PFSK-1 (cell line): ENCODE data around the gene FUT6.

ENCODE experiments used
- FOXP2 ChIP-seq: optimal IDR thresholded peaks from 2 replicates; pipeline ENCODE3; 2011; ENCODE audit warnings: borderline replicate concordance, control low read depth, inconsistent platforms; ENCODE audit not compliant: insufficient read depth; ENCODE audit errors: extremely low read length, extremely low read depth
- POLR2AphosphoS5 ChIP-seq: IDR thresholded peaks from 2 replicates; pipeline ENCODE4 v1.6.1; 2012; ENCODE audit warnings: low read depth, mild to moderate bottlenecking, control low read depth, low read length, moderate library complexity
- SIN3A ChIP-seq: IDR thresholded peaks from 2 replicates; pipeline ENCODE4 v1.6.1; 2012; ENCODE audit warnings: mild to moderate bottlenecking, low read length, moderate library complexity, borderline replicate concordance; ENCODE audit not compliant: insufficient read depth
- TAF1 ChIP-seq: IDR thresholded peaks from 2 replicates; pipeline ENCODE4 v1.6.1; 2012; ENCODE audit warnings: low read length, control low read depth, borderline replicate concordance; ENCODE audit not compliant: insufficient read depth
- TF ChIP-seq, protein P1 (sequence below), 2 experiments: IDR thresholded peaks; 2 replicates each; pipeline versions ENCODE4 v1.6.1 to v1.8.0; 2011 to 2012; ENCODE audit warnings: low read depth in 2 of 2, low read length in 2 of 2, control low read depth in 1 of 2, inconsistent platforms in 1 of 2, mild to moderate bottlenecking in 1 of 2, moderate library complexity in 1 of 2; ENCODE audit not compliant: insufficient read depth in 1 of 2

Gene FUT6

DNA sequence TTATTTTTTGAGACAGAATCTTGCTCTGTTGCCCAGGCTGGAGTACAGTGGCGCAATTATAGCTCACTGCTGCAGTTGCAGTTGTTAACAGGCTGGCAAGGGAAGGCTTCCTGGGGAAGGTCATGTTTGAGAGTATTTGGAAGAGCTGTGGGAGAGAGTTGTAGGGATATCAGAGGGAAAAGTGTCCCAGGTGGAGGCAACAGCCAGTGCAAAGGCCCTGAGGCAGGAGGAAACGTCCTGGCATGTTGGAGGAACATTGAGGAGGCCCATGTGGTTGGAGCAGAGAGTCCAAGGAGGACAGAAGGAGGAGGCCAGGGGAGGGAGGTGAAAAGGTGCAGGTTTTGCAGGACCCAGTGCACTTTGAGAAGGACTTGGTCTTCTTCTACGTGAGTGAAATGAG lies 46.3 kb downstream of the FUT6 start:
- no peak for TF ChIP-seq SIN3A
- TF ChIP-seq FOXP2 = no peak
- TF ChIP-seq, protein P1, sequence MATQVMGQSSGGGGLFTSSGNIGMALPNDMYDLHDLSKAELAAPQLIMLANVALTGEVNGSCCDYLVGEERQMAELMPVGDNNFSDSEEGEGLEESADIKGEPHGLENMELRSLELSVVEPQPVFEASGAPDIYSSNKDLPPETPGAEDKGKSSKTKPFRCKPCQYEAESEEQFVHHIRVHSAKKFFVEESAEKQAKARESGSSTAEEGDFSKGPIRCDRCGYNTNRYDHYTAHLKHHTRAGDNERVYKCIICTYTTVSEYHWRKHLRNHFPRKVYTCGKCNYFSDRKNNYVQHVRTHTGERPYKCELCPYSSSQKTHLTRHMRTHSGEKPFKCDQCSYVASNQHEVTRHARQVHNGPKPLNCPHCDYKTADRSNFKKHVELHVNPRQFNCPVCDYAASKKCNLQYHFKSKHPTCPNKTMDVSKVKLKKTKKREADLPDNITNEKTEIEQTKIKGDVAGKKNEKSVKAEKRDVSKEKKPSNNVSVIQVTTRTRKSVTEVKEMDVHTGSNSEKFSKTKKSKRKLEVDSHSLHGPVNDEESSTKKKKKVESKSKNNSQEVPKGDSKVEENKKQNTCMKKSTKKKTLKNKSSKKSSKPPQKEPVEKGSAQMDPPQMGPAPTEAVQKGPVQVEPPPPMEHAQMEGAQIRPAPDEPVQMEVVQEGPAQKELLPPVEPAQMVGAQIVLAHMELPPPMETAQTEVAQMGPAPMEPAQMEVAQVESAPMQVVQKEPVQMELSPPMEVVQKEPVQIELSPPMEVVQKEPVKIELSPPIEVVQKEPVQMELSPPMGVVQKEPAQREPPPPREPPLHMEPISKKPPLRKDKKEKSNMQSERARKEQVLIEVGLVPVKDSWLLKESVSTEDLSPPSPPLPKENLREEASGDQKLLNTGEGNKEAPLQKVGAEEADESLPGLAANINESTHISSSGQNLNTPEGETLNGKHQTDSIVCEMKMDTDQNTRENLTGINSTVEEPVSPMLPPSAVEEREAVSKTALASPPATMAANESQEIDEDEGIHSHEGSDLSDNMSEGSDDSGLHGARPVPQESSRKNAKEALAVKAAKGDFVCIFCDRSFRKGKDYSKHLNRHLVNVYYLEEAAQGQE (IDR thresholded peaks at IDR 0.05; ENCODE audit: insufficient read depth in 1 of 2, low read depth in 2 of 2, low read length in 2 of 2) = no peak
- TF ChIP-seq POLR2AphosphoS5 = no peak
- TF ChIP-seq TAF1 = no peak

DNA sequence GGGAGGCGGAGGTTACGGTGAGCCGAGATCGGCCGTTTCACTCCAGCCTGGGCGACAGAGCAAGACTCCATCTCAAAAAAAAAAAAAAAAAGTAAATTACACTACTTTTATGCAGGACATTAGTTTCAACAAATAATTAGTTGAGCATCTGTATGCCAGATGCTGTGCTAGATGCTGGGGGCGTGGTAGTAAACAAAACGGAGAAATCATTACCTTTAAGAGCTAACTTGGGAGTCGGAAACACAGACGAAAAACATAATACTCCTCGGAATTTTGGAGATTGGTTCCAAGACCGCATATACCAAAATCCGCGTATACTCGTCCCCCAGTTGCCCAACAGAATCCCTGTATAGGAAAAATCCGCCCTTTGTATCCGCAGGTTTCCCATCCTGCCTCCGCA lies 47.3 kb downstream of the FUT6 start:
- TF ChIP-seq POLR2AphosphoS5 (no peak), FOXP2 (no peak), TAF1 (no peak)

DNA sequence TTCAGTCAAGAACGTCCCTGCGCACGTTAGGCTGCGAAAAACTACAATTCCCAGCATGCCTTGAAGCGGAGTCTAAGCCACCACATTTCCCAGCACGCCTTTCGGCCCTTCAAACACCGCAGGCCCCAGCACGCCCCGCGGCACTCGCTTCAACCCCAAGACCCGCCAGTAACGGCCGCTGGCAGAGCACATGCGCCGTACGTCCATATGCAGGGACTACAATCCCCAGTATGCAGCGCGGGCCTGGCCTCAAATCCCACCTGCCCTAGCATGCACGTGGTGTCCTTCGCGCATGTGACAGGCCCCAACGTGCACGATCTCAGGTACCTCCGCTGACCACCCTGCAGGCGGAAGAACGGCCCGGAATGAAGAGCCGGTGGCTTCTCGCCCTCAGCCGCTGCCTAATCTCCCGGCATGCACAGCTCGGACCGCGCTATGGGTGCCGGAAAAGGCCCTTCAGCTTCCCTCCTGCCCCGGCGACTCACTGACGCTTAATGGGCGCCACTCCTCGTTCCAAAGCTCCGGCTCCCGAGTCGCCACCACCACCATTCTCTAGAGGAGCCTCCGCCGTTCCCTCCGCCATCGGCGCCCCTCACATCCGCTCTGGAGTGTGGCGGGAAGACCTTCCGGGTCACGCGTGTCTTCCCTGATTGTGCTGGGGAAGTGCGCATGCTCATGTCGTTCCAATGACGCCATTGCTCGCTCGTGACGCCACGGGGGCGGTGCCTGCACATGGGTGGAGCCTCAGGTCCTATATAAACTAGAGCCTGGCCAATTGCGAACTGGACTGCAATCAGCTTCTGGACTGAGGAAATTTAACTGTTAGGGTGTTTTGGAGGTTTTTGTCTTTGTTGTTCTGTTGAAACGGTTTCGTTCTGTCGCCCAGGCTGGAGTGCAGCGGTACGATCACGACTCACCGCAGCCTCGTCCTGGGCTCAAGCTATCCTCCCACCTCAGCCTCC lies 48.7 kb downstream of the FUT6 start, which contains the start of gene DUS3L:
TSS of gene DUS3L (minus strand) at position 605 of the 962 bp plus-strand sequence. CDS start at position 583, 22 bp downstream.
- peak; percentile 83 for TF ChIP-seq FOXP2
- peak; percentile 93 for TF ChIP-seq POLR2AphosphoS5
- TF ChIP-seq TAF1 = peak; percentile 66; the same call in 1 of the 2 replicates
- TF ChIP-seq, protein P1 (IDR thresholded peaks at IDR 0.05; ENCODE audit: insufficient read depth in 1 of 2, low read depth in 2 of 2, low read length in 2 of 2) = peak in 1 of 2 experiments; percentile 47; a peak in 1 of 4 replicates
- TF ChIP-seq SIN3A = 0 out of 2 replicates have a peak, but pooled peaks have one; percentile 18

DNA sequence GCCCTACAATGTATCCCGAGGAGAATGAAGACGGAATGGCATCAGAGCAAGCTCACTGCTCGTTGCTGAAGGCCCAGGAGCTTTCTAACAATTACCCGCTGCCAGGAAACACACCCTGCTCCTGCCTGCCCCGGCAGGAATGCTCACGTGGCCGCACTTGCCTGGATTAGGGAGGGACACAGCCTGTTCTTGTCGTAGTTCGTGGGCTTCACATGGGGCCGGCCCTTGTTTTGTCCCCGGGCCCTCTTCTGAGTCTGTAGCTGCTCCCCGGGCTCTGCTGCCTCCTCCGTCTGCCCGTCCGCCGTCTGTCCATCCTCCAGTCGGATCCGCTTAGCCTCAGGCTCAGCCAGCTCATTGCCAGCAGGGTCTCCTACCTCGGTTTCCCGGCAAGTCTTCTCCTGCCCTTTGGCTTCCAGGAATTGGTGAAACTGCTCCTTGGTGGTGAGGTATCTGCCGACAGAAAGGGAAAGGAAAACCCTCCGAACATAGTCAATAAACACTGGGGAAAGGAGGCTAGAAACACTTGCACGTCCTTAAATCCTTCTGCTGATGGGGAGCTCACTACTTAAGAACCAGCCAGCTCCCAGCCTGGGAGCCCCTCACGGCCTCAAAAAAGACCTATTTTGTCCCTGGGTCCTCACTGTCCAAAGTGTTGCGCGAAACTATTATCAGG lies 49.5 kb downstream of the FUT6 start:
- TF ChIP-seq POLR2AphosphoS5 (no peak), TAF1 (no peak), FOXP2 (no peak), SIN3A (no peak)
- TF ChIP-seq, protein P1 (IDR thresholded peaks at IDR 0.05; ENCODE audit: insufficient read depth in 1 of 2, low read depth in 2 of 2, low read length in 2 of 2) = no peak

DNA sequence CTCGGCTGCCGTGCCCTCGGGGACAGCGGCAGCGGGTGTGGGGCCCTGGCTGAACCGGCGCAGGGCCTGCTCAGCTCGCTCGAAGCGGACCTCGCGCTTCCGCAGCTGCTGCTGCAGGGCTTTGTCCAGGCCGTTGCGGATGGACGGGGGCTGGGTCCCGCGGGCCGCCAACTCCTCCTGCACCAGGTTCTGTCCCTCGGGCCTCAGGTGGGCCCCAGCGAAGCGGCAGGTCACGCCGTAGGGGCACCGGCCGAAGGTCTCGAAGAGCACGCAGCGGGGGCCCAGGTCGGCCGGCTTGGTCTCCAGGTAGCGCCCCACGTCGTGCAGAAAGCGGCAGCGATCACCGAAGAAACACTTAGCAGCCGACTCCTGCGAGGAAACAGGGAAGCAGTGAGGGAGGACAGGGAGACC lies 50.1 kb downstream of the FUT6 start:
- TF ChIP-seq POLR2AphosphoS5 (no peak), TAF1 (no peak), FOXP2 (no peak), SIN3A (no peak)
- TF ChIP-seq, protein P1 (IDR thresholded peaks at IDR 0.05; ENCODE audit: insufficient read depth in 1 of 2, low read depth in 2 of 2, low read length in 2 of 2) = no peak
